NCI-H748 treated with DMSO at 0.1 percent for 48 hours (cell line): ENCODE results near the gene RIMBP3B.
"Not testable (repeated sequence)": the region's sequence is repeated elsewhere in the genome, so short reads cannot be mapped to it uniquely, and the experiment has no call there.

Source experiments
- DNase-seq: peaks from one replicate; lab custom pipeline; 2025; lab: John Stamatoyannopoulos, UW

The RIMBP3B gene

DNA sequence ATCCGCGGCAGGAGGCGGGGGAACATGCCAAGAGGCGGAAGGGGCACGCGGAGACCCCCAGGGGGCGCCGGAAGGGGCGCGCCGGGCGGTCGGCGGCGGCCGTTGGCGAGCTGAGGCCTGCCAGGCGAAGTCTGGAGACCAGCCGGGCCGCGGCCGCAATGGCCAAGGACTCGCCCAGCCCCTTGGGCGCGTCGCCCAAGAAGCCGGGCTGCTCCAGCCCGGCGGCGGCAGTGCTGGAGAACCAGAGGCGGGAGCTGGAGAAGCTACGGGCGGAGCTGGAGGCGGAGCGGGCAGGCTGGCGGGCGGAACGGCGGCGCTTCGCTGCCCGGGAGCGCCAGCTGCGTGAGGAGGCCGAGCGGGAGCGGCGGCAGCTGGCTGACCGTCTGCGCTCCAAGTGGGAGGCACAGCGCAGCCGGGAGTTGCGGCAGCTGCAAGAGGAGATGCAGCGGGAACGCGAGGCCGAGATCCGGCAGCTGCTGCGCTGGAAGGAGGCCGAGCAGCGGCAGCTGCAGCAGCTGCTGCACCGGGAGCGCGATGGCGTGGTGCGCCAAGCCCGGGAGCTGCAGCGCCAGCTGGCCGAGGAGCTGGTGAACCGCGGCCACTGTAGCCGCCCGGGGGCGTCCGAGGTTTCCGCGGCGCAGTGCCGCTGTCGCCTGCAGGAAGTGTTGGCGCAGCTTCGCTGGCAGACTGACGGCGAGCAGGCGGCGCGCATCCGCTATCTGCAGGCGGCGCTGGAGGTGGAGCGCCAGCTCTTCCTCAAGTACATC lies at the start of gene RIMBP3B:
Gene RIMBP3B, plus strand, starts transcription at position 51 of the 767 bp plus-strand sequence. Its CDS starts 108 bp downstream, at position 159.
- DNase-seq: not testable (repeated sequence)

DNA sequence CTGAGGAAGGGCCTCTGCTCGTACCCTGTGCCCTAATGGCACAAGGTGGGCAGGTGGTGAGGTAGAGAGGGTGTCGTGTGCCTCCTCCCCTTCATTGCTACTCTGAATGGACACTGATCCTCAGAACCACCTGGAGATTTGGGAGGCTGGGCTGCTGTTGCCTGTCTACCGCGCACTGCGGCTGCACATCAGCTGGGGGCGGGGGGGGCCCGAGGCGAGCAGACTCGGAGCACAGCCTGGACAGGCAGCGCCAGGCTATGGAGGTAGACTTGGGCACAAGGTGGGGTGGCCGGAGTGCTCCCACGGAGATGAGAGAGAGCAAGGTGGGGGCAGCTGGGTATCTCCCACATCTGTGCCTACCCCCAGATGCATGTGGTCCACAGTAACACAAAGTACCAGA lies 26.0 kb upstream of the RIMBP3B start:
- DNase-seq: not testable (repeated sequence)

DNA sequence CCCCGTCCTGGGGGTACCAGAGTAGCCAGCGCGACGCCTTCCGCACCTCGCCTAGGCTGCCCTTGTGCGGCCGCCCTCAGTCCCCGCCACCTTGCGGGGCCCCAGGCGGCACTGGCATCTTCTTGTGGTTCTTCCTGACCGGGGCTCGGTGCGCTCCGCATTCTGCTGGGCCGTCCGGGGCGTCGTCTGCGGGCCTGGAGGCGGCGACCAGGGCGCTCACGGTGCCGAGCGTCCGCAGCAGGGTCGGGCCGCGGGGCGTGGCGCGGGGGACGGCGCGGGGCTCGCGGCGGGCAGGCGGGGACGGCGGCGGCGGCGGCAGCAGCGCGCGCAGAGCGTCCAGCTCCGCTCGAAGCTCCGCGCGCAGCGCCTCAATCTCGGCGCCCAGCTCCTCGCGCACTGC lies 23.0 kb upstream of the RIMBP3B start:
- not testable (repeated sequence) for DNase-seq

- DNase-seq: not testable (repeated sequence)
These were observed 21.1 kb upstream of the RIMBP3B start for GRCh38 chr22:21362473-21362872.

DNA sequence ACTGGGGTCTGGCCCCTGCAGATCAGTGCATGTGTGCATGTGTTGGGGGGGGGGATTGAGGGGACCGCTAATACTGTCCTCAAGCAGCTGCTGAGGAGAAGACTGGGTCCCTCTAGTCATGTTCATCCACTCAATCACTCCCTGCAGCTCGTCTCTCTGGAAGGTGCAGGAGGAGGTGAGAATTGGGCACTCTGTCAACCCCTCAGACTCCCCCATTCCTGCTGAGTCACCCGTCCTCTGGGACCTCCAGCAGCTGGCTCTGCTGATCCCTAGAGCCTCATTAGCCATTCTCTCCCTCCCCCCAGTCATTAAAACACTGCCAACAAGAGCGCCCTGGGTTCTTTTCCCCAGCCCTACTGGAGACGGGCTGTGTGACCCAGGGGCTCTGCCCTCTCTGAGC lies 20.5 kb upstream of the RIMBP3B start:
- not testable (repeated sequence) for DNase-seq

DNA sequence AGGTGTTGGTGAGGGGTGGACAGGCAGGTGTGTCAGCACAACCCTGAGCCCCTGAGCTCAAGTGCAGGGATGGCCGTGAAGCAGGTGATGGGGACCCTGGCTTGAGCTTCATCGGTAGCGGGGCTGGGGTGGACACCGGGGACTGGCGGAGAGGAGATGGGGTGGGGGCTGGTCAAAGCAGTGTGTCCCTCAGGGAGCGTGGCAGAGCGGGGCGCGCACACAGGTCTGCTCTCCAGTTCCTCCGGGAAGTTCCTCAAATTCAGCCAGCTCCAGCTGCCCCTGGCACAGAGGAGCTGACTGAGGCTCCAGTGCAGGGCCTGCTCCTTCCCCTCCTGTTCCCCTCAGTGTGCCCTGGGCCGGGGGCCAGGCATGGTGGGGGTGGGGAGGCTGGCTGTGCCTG lies 19.7 kb upstream of the RIMBP3B start:
- DNase-seq: not testable (repeated sequence)

- not testable (repeated sequence) for DNase-seq
These were observed 19.2 kb upstream of the RIMBP3B start for GRCh38 chr22:21364362-21364761.

DNA sequence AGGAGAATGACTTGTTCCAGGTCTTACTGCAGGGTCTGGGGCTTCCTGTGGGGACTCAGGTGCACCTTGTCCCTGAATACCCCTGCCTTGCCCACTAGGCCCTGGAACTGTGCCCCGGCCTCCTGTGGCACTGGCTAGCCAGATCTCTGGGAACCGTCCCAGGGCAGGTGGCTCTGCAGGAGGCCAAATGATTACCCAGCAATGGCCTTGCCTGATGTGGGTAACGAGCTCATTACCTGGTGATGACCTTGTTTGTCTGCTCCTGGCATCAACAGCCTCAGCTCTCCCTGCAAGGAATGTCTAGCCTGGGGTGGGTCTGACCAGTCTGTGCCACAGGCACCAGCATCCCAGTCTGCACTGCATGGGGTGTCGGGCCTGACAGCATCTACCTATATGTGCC lies 18.2 kb upstream of the RIMBP3B start:
- not testable (repeated sequence) for DNase-seq

- not testable (repeated sequence) for DNase-seq
These were observed 14.8 kb upstream of the RIMBP3B start for GRCh38 chr22:21368603-21369310.

- DNase-seq: not testable (repeated sequence)
These were observed 7.7 kb upstream of the RIMBP3B start for GRCh38 chr22:21375880-21376279.

DNA sequence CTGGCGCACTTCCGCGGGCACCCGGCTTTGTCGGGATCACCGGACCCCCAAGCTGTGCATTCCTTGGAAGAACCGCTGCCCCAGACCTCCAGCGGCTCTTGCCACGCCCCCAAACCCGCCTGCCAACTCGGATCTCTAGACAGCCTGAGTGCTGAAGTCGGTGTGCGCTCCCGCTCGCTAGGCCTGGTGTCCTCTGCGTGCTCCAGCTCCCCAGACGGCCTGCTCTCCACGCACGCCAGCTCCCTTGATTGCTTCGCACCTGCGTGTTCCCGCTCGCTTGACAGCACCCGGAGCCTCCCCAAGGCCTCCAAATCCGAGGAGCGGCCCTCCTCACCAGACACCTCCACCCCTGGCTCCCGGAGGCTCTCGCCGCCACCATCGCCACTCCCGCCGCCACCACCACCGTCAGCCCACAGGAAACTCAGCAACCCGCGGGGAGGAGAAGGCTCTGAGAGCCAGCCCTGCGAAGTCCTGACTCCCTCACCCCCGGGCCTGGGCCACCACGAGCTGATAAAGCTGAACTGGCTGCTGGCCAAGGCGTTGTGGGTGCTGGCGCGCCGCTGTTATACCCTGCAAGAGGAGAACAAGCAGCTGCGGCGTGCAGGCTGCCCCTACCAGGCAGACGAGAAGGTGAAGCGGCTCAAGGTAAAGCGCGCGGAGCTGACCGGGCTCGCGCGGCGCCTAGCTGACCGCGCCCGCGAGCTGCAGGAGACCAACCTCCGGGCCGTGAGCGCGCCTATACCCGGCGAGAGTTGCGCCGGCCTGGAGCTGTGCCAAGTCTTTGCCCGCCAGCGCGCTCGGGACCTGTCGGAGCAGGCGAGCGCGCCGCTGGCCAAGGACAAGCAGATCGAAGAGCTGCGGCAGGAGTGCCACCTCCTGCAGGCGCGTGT lies 1.2 kb downstream of the RIMBP3B start:
- DNase-seq: not testable (repeated sequence)

DNA sequence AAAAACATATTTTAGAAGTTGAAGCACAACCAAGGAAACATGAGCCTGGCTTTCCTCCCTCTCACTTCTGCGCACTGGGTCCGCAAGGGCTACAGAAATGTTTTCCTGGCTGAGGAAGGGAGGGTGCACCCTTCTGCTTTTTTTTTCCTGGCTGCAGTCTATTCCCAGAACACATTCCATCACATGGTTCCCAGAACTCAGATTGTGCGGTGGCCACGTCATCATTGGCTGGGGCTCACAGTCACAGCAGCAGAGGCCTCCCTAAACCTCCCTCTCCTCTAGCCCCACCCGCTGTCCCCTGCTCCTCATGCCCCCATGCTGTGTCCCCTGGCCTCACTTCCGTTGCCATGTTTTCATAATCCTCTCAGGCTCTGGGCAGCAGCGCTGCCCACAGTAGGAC lies 5.9 kb downstream of the RIMBP3B start:
- DNase-seq: not testable (repeated sequence)

DNA sequence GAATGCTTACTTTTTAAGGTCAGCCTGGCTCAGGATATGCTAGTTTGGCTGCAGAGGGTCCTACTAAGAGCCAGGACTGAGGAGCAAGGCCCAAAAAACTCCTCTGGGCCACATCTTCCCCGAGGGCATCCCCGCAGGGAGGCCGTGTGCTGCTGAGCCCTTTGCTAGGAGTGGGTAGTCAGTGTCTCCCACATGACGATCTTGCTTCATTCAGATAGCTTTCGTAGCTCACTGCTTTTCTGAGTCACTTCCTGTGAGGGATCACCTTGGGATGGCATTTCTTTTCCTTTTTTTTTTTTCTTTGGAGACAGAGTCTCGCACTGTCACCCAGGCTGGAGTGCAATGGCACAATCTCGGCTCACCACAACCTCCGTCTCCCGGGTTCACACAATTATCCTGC lies 6.5 kb downstream of the RIMBP3B start:
- not testable (repeated sequence) for DNase-seq

- not testable (repeated sequence) for DNase-seq
These were observed 11.1 kb downstream of the RIMBP3B start for GRCh38 chr22:21394613-21395012.

DNA sequence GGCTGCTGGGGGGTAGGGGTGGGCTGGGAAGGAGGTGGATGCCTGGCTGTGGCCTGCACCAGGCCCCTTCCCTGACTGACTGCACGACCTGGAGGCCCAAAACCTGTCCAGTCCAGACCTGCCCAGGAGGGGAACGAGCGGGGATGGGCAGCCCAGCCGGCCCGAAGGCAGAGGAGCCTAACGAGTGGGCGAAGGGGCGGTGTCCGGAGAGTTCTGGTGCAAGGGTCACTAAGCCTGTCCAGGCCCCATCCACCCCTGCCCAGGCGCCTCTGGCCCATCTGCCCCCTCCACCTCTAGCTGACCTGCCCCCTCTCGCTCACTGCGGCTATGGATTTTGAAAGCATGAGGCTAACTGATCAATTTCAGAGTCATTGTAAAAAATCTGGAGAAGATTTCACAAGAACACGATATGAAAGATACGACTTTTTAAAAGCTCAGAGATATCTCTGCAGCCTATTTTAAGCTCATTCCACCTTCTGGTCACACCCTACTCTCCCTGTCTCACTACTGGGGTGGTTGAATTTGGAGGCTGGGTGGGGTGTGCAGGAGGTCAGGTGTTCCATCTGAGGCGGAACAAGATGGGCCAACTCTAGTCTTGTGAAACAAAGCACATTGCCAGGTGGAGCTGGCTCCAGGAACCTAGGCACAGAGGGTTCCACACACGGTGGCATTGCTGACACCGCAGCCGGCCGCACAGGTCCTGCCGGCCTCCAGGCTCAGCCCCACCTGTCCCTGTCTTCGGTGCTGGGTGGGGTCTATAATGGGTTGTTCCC lies 17.8 kb downstream of the RIMBP3B start:
- not testable (repeated sequence) for DNase-seq

- DNase-seq: not testable (repeated sequence)
These were observed 19.3 kb downstream of the RIMBP3B start for GRCh38 chr22:21402763-21403314.

DNA sequence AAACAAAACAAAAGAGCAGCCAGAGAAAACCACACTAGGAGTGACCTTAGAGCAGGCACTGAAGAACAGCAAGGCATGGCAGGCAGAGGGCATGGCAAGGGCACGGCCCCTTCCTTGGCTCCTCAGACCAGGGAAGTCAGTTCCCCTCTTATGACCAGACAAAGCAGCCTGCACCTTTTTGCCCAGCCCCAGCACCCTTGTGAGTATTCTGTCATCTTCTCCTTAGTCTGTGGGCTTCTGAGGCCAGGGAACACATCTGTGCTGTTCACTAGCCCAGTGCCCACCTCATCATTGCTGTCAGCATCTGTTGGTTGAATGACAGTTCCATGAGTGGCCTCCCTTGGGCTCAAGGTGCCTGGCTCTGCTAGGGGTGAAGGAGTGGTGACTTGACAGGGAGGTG lies 23.6 kb downstream of the RIMBP3B start:
- DNase-seq: not testable (repeated sequence)

- not testable (repeated sequence) for DNase-seq
These were observed 24.2 kb downstream of the RIMBP3B start for GRCh38 chr22:21407792-21408191.

DNA sequence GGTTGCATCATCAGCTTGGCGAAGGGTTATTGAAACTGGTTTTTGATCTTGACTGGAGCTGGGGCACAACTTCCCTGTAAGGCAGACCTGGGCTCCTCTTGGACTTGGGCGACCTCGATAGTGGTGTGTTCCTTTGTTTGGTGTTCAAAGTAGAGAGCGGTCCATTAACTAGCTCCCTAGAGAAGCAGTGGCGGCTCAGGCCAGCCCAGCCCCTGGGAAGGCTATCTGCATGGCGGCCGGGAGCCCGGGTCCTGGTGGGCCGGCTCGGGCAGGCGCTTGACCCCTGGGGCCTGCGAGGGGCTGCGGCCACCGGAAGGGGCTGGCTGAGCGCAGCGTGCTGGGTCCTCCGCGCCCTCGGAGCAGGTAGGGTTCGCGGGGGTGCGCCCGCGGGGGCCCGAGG lies 32.8 kb downstream of the RIMBP3B start:
- not testable (repeated sequence) for DNase-seq

DNA sequence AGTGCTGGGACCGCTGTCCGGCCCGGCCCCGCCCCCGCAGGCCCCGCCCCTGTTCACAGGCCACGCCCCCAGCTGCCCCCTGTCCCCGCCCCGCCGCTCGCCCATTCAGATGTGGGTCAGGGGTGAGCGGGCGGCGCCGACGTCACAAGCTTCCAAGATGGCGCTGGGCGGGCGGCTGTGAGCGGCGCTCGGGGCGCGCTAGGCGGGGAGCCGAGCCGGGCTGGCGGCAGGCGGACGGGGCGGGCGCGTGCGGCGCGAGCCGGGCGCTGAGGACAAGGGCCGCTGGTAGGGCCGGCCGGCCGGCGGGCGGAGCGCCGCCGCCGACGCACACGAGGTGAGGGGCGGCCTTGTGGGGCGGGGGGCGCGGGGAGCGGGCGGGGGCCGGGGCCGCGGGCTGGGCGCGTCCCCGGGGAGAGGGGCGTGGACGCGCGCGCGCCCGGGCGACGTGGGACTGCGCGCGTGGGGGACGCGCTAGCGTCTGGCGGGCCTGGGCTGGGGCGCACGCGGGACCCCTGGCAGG lies 33.7 kb downstream of the RIMBP3B start, which contains the start of gene HIC2:
Gene HIC2, plus strand, starts transcription at position 145 of the 520 bp plus-strand sequence. CDS start 25,461 bp downstream, outside the sequence.
- not testable (repeated sequence) for DNase-seq

DNA sequence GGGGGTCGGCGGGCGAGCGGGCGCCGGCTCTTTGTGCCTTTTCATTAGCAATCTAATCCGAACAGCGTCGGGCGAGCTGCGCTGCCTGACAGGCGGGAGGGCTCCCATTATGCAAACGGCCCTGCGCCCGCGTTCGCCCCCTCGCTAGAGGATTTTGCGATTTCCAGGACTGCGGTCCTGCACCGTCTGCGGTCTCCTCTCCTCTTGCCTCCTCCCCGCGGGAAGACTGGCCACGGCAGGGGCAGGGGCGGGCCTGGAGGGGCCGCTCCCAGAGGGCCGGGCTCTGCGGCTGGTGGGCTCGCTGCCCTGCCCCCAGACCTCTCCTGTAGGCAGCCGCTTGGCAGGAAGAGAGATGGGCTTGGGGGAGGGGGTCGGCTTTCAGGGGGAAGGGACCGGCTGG lies 34.3 kb downstream of the RIMBP3B start:
- not testable (repeated sequence) for DNase-seq
